Medulla oblongata (tissue), 1 donor: Measurements from ENCODE around the gene PRR19.

Experiments
- DNase-seq: peaks from one replicate; pipeline ENCODE4 v3.0.0-alpha.2; 2015; ENCODE audit errors: extremely low spot score

Gene PRR19

DNA sequence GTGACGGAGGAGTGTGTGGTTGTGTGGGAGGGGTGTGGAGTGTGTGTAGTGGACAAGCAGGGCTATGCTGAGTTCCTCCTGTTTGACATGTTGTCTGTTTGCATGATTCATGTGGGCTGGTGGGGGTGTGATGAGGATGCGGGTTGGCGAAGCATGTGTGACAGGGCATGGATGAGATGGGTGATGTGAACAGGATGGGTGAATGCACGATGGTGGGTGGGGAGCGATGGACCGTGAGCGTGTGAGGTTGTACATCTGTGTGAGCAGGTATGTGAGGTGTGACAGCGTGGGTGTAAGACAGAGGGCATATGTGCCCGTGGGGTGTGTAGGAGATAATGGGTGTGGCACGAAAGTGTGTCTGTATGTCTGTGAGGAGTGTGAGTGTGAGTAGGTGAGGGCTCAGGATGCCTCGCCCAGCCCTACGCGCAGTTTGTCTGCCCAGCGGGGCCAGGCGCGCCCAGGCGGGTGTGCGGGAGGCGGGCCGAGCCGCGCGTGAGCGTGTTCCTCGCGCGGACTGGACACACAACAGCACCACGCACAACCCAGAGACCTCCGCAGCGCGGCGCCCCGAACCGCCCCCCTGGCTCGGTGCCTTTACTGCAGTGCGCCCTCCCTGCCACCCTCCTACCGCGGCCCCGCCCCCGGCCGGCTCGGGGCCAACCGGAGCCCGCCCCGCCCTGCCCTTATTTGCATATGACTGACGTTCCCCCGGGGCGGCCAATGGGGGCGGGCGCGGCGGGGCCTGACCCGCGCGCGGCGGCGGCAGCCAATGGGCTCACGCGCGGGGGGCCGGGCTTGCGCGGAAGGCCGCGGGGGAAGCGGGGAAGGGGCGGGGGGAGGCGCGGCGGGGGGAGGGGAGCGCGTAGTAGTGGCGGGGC is 18.5 kb upstream of the PRR19 start:
- peak; percentile 96 for DNase-seq

DNA sequence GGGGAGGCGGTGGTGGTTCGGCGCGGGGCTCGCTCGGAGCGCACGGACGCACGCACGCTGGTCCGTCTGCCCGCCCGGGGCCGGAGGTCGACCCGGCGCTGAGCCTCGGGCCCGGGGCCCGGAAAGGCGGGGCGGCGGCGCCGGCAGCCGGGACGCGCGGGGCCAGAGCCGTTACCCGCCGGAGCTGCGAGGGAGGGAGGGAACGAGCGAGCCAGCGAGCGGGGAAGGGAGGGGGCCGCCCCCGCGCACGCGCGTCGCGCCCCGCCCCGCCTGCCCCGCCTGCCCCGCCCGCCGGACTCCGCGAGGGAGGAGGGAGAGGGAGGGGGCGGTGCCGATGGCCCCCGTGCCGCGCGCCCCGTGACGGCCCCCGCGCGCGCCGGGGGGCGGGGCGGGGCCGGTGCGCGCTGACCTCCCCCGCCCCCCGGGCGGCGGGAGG is 17.8 kb upstream of the PRR19 start:
- peak; percentile 81 for DNase-seq

DNA sequence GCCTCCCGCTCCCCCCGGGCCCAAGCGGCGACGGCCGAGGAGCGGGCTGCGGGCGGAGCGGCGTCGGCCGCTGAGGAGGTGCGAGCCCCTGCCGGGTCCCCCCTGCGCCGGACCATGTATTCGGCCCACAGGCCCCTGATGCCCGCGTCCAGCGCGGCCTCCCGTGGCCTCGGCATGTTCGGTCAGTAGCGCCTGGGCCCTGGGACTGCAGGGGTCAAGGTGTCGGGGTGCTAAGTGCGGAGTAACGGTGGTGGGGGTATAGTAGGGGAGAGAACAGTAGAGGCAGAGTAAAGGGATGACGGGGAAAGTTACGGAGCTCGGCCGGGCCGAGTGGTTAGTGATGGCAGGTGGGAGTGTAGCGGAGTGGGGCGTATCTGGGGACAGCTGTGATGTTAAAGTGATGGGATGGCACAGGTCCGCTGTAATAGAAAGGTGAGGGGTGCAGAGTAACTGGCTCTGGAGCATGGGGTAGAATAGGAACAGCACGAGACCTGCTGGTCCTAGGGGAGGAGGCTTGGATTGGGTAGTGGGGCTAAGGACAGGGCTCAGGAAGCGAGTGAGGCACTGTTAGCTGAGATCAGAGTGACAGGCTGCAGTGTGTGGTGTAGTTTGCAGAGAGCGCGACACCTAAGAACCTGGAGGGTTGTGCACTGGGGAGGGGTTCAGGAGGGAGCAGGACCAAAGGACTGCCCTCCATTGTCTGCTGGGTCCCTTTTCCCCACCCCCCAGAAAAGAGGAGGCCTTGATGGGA is 17.2 kb upstream of the PRR19 start:
- DNase-seq, result peak; percentile 27

DNA sequence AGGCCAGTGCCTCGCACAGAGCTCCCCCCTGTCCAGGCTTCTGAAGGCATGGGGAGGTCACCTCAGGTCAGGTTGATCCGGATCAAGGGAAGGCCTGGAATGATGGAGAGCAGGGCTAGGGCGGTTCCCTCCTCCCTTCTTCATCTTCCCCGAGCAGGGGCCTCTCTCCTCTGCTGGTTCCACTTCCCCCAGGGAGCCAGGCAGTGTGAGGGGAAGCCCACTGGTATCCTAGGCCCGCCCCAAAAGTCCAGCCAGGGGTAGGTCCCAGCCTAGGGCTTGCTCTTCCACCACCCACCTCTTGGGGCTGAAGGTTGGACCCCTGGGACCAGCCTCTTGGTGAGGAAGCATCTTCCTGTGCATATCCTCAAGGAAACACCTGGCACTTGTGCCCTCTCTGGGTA is 16.4 kb upstream of the PRR19 start:
- DNase-seq, result peak; percentile 17

DNA sequence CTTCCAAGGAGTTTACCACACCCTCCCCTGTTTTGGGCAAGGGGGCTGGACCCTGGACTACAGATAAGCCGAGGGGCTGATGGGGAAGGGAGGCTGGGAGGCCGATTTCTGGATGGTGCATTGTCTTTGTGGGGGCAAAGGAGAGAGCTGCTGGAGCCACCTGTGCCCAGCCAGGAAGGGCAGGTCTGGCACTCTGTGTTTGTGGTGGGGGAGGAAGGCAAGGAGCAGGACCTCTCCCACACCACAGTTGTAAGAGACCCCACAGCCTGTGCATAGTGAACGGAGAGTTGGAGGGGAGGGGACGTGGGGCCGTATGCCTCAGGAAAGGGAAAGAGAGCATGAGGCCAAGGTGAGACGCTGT is 16.0 kb upstream of the PRR19 start:
- no peak for DNase-seq

DNA sequence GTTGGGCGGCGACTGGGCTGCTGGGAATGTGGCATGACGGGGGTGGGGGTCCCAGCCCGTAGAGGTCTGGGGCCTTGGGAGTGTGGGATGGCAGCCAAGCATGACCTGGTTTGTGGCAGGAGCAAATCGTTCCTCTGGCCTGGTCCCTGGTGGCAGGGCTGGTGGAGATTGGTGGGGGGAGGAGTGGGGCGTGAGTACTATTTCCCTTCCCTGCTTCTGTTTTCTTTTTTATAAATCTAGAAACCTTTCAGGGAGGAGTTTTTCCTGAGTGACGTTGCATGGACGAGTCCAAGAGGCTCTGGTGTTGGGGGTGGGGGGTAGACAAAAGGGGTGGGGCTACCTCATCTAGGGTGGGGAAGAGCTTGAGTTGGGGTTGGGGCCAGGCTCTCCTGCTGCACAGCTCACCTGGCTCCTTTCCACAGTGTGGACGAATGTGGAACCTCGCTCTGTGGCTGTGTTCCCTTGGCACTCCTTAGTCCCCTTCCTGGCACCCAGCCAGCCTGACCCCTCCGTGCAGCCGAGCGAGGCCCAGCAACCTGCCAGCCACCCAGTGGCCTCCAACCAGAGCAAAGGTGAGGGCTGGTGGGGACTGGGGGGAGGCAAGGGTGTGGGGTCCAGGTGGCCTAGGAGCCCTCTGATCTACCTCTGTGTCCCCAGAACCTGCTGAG is 15.4 kb upstream of the PRR19 start:
- DNase-seq, result peak; percentile 31

DNA sequence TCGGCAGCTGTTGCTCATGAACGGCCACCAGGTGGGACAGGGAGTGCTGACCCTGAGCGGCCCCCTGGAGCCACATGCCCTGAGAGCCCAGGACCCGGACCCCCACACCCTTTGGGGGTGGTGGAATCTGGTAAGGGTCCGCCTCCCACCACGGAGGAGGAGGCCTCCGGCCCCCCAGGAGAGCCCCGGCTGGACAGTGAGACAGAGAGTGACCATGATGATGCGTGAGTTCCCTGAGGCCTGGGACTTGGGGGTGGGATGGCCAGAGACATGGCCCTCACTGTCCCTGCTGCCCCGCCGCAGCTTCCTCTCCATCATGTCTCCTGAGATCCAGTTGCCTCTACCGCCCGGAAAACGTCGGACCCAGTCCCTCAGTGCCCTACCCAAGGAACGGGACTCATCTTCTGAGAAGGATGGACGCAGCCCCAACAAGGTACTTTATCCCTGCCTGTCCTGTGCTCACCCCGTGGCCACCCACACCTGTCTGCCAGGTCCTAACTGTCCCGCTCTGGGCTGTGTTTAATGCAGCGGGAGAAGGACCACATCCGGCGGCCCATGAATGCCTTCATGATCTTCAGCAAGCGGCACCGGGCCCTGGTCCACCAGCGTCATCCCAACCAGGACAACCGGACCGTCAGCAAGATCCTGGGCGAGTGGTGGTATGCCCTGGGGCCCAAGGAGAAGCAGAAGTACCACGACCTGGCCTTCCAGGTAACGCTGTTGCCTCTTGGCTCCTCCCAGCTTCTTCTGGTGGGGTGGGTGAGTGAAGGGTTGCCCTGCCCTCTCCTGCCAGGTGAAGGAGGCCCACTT is 14.7 kb upstream of the PRR19 start:
- DNase-seq, result no peak

DNA sequence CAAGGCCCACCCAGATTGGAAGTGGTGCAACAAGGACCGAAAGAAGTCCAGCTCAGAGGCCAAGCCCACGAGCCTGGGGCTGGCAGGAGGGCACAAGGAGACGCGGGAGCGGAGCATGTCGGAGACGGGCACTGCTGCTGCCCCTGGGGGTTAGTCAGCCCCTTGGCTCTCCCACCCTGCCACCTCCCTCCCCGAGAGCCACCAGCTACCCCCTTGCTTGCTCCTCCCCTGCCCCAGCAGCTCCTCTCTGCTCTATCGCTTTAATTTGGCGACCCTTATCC is 14.2 kb upstream of the PRR19 start:
- no peak for DNase-seq

DNA sequence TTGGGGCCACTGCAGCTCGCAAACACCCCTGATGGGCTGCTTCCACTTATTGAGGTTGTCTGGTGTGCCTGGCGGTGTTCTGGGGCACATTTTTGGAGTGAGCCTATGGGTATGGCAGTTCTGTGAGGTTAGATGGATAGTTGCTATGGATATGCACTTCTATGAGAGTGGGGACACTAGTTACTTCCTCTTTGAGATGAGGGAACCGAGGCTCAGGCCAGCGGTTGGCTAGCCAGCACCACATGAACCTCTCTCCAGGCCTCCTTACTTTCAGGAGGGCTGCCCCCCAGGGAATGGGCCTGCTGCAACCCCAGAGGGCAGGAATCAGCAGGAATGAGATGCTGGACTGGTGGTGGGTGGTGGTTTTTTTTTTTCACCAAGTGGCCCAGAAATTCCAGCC is 13.5 kb upstream of the PRR19 start:
- DNase-seq, result no peak

DNA sequence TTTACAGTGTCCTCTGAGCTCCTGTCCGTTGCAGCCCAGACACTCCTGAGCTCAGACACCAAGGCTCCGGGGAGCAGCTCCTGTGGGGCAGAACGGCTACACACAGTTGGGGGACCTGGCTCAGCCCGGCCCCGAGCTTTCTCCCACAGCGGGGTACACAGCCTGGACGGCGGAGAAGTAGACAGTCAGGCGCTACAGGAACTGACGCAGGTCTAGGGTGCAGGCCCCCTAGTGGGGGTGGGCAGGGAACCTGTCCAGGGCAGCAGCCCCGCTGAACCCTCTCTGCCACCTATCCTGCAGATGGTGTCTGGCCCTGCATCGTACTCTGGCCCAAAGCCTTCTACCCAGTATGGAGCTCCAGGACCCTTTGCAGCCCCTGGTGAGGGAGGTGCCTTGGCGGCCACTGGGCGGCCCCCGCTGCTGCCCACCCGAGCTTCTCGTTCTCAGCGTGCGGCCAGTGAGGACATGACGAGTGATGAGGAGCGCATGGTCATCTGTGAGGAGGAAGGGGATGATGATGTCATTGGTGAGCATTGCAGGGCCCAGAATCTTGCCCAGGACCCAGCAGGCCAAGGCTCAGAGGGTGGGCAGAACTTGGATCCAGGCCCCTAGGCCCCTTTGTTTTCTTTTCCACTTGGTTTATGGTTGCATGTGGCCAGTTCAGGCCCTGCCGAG is 12.9 kb upstream of the PRR19 start:
- DNase-seq, result no peak

DNA sequence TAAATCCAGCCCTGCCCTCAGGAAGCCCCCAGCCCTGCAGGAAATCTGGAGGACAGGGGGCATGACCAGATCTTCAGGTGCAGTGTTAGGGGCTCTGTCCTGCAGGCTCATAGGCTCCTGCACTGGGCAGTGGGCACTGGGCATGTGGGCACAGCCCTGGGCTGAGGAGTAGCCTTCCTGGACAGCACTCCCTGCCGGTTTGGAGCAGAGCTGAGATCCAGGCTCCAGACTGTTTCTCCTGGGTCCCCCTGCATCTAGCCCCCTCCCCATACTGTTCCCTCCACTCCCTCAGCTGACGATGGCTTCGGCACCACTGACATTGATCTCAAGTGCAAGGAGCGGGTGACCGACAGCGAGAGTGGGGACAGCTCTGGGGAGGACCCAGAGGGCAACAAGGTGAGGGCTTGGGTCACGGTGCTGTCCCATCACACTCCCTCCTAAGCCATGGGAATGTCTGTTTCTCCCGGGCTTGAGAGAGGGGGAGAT is 12.3 kb upstream of the PRR19 start:
- DNase-seq, result no peak

DNA sequence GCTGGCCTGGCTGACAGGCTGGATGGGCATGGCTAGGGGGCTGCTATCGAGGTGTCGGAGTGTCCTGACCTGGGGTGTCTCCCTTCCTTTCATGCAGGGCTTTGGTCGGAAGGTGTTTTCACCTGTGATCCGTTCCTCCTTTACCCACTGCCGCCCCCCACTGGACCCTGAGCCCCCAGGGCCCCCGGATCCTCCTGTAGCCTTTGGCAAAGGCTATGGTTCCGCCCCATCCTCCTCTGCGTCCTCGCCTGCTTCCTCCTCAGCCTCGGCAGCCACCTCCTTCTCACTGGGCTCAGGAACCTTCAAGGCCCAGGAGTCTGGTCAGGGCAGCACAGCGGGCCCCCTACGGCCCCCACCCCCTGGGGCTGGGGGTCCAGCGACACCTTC is 11.8 kb upstream of the PRR19 start:
- no peak for DNase-seq

DNA sequence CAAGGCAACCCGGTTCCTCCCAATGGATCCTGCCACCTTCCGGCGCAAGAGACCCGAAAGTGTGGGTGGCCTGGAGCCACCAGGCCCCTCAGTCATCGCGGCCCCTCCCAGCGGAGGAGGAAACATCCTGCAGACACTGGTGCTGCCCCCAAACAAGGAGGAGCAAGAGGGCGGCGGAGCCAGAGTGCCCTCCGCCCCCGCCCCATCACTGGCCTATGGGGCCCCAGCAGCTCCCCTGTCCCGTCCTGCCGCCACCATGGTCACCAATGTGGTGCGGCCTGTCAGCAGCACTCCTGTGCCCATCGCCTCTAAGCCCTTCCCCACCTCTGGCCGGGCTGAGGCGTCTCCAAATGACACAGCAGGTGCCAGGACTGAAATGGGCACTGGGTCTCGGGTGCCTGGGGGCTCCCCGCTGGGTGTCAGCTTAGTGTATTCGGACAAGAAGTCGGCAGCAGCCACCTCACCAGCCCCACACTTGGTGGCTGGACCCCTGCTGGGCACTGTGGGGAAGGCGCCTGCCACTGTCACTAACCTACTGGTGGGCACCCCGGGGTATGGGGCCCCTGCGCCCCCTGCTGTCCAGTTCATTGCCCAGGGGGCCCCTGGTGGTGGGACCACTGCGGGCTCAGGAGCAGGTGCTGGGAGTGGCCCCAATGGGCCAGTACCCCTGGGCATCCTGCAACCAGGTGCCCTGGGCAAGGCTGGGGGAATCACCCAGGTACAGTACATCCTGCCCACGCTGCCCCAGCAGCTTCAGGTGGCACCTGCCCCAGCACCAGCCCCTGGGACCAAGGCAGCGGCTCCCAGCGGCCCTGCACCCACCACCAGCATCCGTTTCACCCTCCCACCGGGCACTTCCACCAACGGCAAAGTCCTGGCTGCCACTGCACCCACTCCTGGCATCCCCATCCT is 11.2 kb upstream of the PRR19 start:
- DNase-seq, result no peak

DNA sequence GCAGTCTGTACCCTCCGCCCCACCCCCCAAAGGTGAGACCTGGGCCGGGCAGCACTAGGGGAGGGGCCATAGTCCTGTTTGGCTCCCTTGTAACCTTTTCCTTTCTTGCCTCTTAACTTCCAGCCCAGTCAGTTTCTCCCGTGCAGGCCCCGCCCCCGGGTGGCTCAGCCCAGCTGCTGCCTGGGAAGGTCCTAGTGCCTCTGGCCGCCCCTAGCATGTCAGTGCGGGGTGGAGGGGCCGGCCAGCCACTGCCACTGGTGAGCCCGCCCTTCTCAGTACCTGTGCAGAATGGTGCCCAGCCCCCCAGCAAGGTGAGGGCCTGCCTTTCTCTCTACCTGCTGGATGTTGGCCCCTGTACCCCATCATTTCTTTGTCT is 10.5 kb upstream of the PRR19 start:
- no peak for DNase-seq

DNA sequence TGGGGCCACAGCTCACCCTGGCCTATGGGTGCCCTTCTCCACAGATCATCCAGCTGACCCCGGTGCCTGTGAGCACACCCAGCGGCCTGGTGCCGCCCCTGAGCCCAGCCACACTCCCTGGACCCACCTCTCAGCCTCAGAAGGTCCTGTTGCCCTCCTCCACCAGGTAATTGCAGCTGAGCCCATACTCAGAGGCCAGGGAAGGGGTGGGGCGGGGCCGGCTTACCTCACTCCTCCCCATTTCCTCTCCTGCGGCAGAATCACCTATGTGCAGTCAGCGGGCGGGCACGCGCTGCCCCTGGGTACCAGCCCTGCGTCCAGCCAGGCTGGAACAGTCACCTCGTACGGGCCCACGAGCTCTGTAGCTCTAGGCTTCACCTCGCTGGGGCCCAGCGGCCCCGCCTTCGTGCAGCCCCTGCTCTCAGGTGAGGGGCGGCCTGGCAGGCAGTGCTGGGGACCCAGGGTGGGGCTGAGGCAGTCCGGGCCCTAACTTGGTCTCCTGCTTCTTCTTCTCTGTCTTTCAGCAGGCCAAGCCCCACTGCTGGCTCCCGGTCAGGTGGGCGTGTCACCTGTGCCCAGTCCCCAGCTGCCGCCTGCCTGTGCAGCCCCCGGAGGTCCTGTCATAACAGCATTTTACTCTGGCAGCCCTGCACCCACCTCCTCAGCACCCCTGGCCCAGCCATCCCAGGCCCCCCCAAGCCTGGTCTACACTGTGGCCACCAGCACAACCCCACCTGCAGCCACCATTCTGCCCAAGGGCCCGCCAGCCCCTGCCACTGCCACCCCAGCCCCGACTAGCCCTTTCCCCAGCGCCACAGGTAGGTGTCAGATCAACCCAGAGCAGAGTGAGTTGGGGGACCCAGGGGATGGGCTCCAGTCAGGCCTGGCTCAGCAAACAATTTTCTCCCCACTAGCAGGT is 9.6 kb upstream of the PRR19 start:
- no peak for DNase-seq

DNA sequence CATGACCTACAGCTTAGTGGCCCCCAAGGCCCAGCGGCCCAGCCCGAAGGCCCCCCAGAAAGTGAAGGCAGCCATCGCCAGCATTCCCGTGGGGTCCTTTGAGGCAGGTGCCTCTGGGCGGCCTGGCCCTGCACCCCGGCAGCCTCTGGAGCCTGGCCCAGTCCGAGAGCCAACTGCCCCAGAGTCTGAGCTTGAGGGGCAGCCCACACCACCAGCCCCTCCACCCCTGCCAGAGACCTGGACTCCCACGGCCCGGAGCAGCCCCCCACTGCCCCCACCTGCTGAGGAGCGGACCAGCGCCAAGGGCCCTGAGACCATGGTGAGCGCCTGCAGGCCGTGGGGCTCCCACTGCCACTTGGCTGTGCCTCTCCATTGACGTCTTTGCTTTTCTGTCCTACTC is 9.0 kb upstream of the PRR19 start:
- DNase-seq, result no peak

DNA sequence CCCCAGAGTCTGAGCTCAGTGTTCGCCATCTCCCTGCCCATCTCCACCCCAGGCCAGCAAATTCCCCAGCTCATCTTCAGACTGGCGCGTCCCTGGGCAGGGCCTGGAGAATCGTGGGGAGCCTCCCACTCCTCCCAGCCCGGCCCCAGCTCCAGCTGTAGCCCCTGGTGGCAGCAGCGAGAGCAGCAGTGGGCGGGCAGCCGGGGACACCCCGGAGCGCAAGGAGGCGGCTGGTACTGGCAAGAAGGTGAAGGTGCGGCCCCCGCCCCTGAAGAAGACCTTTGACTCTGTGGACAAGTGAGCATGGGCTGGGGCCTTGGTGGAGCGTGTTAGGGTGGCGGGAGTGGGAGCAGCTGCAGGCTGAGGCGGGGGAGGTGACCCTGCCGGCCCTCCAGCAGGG is 8.4 kb upstream of the PRR19 start:
- no peak for DNase-seq

DNA sequence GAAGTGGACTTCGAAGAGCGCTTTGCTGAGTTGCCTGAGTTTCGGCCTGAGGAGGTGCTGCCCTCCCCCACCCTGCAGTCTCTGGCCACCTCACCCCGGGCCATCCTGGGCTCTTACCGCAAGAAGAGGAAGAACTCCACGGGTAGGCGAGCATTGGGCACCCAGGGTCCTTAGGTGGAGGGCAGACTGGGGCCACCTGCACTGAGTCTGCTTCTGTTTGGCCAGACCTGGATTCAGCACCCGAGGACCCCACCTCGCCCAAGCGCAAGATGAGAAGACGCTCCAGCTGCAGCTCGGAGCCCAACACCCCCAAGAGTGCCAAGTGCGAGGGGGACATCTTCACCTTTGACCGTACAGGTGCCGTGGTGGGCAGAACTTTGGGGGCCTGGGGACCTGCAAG is 8.0 kb upstream of the PRR19 start:
- no peak for DNase-seq

DNA sequence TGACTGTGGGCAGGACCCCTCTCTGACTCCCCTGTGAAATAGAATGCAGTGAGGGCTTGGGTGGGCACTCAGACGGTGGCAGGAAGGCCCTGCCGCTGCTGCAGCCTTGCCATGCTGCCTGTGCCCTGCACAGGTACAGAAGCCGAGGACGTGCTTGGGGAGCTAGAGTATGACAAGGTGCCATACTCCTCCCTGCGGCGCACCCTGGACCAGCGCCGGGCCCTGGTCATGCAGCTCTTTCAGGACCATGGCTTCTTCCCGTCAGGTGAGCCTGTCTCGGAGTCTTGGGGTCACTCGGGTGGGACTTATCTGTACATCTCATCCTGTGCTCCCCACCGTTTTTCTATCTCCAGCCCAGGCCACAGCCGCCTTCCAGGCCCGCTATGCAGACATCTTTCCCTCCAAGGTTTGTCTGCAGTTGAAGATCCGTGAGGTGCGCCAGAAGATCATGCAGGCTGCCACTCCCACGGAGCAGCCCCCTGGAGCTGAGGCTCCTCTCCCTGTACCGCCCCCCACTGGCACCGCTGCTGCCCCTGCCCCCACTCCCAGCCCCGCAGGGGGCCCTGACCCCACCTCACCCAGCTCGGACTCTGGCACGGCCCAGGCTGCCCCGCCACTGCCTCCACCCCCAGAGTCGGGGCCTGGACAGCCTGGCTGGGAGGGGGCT is 7.3 kb upstream of the PRR19 start:
- DNase-seq, result no peak
